Caco-2 (cell line): ENCODE data around the gene ZNF710. TPM values are rescaled to one million over a fixed set of nuclear protein-coding genes. Genes with fewer than 3 reads are reported as not detected.

Source experiments
- BruUV-seq: library from RNA; stranded (reverse); fragments of 400-500 nt; replicated peaks from 2 replicates; lab custom pipeline; 2021; lab: Mats Ljungman, UMichigan
- CTCF ChIA-PET: fragments of 300-600 bp; sonication (Branson Sonifier 250); formaldehyde crosslinking; loops from one replicate; lab custom pipeline; 2022; ENCODE audit warnings: antibody characterized with exemption; lab: Charles Lee
- POLR2A ChIA-PET: fragments of 300-600 bp; sonication (Branson Sonifier 250); formaldehyde crosslinking; loops from one replicate; lab custom pipeline; 2022; ENCODE audit warnings: antibody characterized with exemption; lab: Charles Lee
- DNase-seq, 2 experiments: peaks; one replicate each; pipeline versions ENCODE4 v3.0.0 to v3.0.0-alpha.2; 2020 to 2022
- H3K27me3 ChIP-seq: replicated peaks from 2 replicates; pipeline ENCODE4 v1.6.0; 2011; ENCODE audit warnings: low read length; ENCODE audit not compliant: control insufficient read depth, insufficient read depth
- H3K36me3 ChIP-seq: 2 replicates; pipeline ENCODE4 v1.5.1; 2011; ENCODE audit warnings: low read length; ENCODE audit not compliant: control insufficient read depth, insufficient read depth
- H3K4me1 ChIP-seq: fragments of 250-450 bp; sonication (Bioruptor Pico); 2 replicates; pipeline ENCODE4 v1.5.1; 2020; ENCODE audit warnings: mild to moderate bottlenecking
- H3K4me3 ChIP-seq: 2 replicates; pipeline ENCODE4 v1.5.1; 2011; ENCODE audit warnings: low read depth, mild to moderate bottlenecking, control low read depth, low read length
- H3K9me3 ChIP-seq: fragments of 250-450 bp; sonication (Bioruptor Pico); 2 replicates; pipeline ENCODE4 v1.5.1; 2020; ENCODE audit warnings: mild to moderate bottlenecking, moderate library complexity
- H3K27ac Mint-ChIP-seq: one replicate; pipeline ENCODE4 v1.8.0; 2022; ENCODE audit warnings: mixed read lengths; ENCODE audit not compliant: unreplicated experiment
- H3K27me3 Mint-ChIP-seq: one replicate; pipeline ENCODE4 v1.8.0; 2022; ENCODE audit warnings: mixed read lengths; ENCODE audit not compliant: insufficient read depth, unreplicated experiment
- H3K36me3 Mint-ChIP-seq: one replicate; pipeline ENCODE4 v1.8.0; 2022; ENCODE audit warnings: mild to moderate bottlenecking, mixed read lengths; ENCODE audit not compliant: insufficient read depth, unreplicated experiment
- H3K4me1 Mint-ChIP-seq: one replicate; pipeline ENCODE4 v1.8.0; 2022; ENCODE audit warnings: low read depth, mixed read lengths; ENCODE audit not compliant: unreplicated experiment
- H3K4me3 Mint-ChIP-seq: one replicate; pipeline ENCODE4 v1.8.0; 2022; ENCODE audit warnings: mild to moderate bottlenecking, moderate library complexity, mixed read lengths; ENCODE audit not compliant: unreplicated experiment
- H3K9me3 Mint-ChIP-seq: one replicate; pipeline ENCODE4 v1.8.0; 2022; ENCODE audit warnings: mixed read lengths; ENCODE audit not compliant: unreplicated experiment
- intact Hi-C: fragments of 100-400 bp; cut with micrococcal nuclease; formaldehyde crosslinking; loops from one replicate; pipeline ENCODE4 v1.10.0; 2022; ENCODE audit not compliant: unreplicated experiment
- total RNA-seq: library from RNA; stranded (reverse); gene quantifications from 2 replicates; pipeline ENCODE4 v1.2.3, GENCODE V29; 2022
- TF ChIP-seq, protein P1 (sequence below), 2 experiments: fragments of 200-600 bp in 1 of 2; IDR thresholded peaks; 1 replicate in 1 of 2; 2 replicates in 1 of 2; pipeline versions ENCODE4 v1.5.1 to v1.8.0; 2011 to 2022; ENCODE audit warnings: antibody characterized with exemption in 1 of 2, control low read depth in 1 of 2, inconsistent platforms in 1 of 2, low read depth in 1 of 2, low read length in 1 of 2, mild to moderate bottlenecking in 1 of 2, moderate library complexity in 1 of 2; ENCODE audit not compliant: insufficient read depth in 1 of 2, severe bottlenecking in 1 of 2, unreplicated experiment in 1 of 2

Gene ZNF710
- total RNA-seq, 1 experiment from 2014 or later = 21.4 TPM

DNA sequence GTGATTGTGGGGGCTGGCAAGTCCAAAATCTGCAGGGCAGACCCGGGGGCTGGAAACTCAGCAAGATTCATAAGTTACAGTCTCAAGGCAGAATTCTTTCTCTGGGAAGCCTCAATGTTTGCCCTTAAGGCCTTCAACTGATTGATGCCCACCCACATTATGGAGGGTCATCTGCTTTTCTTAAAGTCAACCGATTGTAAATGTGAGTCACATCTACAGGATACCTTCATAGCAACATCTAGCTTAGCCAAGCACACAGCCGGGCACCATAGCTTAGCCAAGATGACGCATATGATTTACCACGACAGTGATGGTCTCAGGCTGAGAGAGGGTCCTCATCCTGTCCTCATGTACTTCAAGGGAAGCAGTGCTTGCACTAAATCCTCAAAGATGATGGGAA is 57.7 kb downstream of the ZNF710 start:
- Histone ChIP-seq H3K9me3 (no peaks in the 10 kb centered on the region), H3K4me3 (no peak overlapping the region), H3K4me1 (no peaks in the 10 kb centered on the region), H3K36me3 (no peaks in the 10 kb centered on the region), H3K27me3 (no peaks in the 10 kb centered on the region)
- Mint-ChIP-seq H3K27ac (no peak overlapping the region), H3K36me3 (no peaks in the 10 kb centered on the region), H3K9me3 (no peaks in the 10 kb centered on the region), H3K4me3 (no peak overlapping the region), H3K27me3 (no peaks in the 10 kb centered on the region), H3K4me1 (peaks cover 5% of the 10 kb centered on the region)
- no TSS peak for BruUV-seq
- intact Hi-C loops = no loop called here
- POLR2A ChIA-PET = no interaction called here
- TF ChIP-seq, protein P1, sequence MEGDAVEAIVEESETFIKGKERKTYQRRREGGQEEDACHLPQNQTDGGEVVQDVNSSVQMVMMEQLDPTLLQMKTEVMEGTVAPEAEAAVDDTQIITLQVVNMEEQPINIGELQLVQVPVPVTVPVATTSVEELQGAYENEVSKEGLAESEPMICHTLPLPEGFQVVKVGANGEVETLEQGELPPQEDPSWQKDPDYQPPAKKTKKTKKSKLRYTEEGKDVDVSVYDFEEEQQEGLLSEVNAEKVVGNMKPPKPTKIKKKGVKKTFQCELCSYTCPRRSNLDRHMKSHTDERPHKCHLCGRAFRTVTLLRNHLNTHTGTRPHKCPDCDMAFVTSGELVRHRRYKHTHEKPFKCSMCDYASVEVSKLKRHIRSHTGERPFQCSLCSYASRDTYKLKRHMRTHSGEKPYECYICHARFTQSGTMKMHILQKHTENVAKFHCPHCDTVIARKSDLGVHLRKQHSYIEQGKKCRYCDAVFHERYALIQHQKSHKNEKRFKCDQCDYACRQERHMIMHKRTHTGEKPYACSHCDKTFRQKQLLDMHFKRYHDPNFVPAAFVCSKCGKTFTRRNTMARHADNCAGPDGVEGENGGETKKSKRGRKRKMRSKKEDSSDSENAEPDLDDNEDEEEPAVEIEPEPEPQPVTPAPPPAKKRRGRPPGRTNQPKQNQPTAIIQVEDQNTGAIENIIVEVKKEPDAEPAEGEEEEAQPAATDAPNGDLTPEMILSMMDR (IDR thresholded peaks at IDR 0.05; ENCODE audit: insufficient read depth in 1 of 2, low read depth in 1 of 2, low read length in 1 of 2, severe bottlenecking in 1 of 2, unreplicated experiment in 1 of 2) = no peak
- DNase-seq = no peak
- CTCF ChIA-PET = no interaction called here

DNA sequence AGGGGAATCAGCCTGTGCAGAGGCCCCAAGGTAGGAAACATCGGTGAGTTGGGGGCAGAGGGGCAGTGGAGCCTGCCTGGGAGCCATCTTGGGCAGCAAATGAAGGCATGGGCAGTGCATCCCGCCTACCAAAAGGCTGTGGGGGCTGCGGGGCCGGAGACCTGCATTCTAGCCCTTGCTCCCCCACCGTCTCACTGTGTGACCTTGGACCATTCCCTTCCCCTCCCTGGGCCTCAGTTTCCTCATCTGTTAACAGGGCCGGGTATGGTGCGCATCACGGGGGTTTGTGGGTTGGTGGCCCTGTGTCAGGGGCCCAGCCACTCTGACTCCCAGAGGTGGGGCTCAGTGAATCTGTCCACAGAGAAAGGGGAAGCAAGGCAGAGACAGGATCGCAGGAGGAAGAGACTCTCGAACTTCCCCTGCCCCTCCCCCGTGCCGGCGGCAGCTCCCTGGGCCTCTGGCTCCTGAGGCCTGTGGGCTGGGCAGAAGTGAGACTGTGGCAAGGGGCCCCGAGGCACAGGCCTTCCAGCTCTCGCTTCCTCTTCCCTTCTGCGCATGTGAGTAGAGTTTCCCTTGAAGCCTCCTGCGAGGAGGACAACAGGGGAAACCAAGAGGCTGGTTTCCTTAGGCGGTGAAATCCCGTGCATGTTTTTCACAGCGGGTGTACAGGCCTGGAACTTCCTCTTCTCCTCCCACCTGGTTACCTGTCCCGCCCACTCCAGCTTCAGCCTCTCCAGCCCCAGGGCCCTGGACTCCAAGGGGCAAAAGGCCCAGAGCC is 58.3 kb downstream of the ZNF710 start:
- H3K4me3 Mint-ChIP-seq = no peak overlapping the region
- H3K4me1 Mint-ChIP-seq = no peaks in the 10 kb centered on the region
- CTCF ChIA-PET = no interaction called here
- H3K4me3 ChIP-seq = no peak overlapping the region
- H3K27ac Mint-ChIP-seq = no peak overlapping the region
- no peaks in the 10 kb centered on the region for H3K4me1 ChIP-seq
- no peak for DNase-seq
- TF ChIP-seq, protein P1 (IDR thresholded peaks at IDR 0.05; ENCODE audit: insufficient read depth in 1 of 2, low read depth in 1 of 2, low read length in 1 of 2, severe bottlenecking in 1 of 2, unreplicated experiment in 1 of 2) = no peak
- no peaks in the 10 kb centered on the region for H3K9me3 ChIP-seq
- intact Hi-C loops = no loop called here
- no peaks in the 10 kb centered on the region for H3K36me3 Mint-ChIP-seq
- no peaks in the 10 kb centered on the region for H3K27me3 Mint-ChIP-seq
- H3K36me3 ChIP-seq = no peaks in the 10 kb centered on the region
- POLR2A ChIA-PET = no interaction called here
- no peaks in the 10 kb centered on the region for H3K27me3 ChIP-seq
- no peaks in the 10 kb centered on the region for H3K9me3 Mint-ChIP-seq
- no TSS peak for BruUV-seq

GRCh38 chr15:90060797-90061196 is 59.7 kb downstream of the ZNF710 start:
- no peak overlapping the region for H3K27ac Mint-ChIP-seq
- no peaks in the 10 kb centered on the region for H3K36me3 Mint-ChIP-seq
- no peaks in the 10 kb centered on the region for H3K4me1 ChIP-seq
- intact Hi-C loops = no loop called here
- no peaks in the 10 kb centered on the region for H3K9me3 ChIP-seq
- ChIA-PET POLR2A (no interaction called here), CTCF (no interaction called here)
- H3K9me3 Mint-ChIP-seq = no peaks in the 10 kb centered on the region
- no peaks in the 10 kb centered on the region for H3K27me3 ChIP-seq
- H3K4me1 Mint-ChIP-seq = no peaks in the 10 kb centered on the region
- TF ChIP-seq, protein P1 (IDR thresholded peaks at IDR 0.05; ENCODE audit: insufficient read depth in 1 of 2, low read depth in 1 of 2, low read length in 1 of 2, severe bottlenecking in 1 of 2, unreplicated experiment in 1 of 2) = no peak
- no peak overlapping the region for H3K4me3 Mint-ChIP-seq
- no peak for DNase-seq
- no peaks in the 10 kb centered on the region for H3K27me3 Mint-ChIP-seq
- H3K4me3 ChIP-seq = no peak overlapping the region
- no peaks in the 10 kb centered on the region for H3K36me3 ChIP-seq
- no TSS peak for BruUV-seq
